Measurements from ENCODE around the gene PRDM16.

PRDM16 gene

GRCh38 chr1:3296326-3296725 lies 227.3 kb downstream of the PRDM16 start:
- H3K27me3 ChIP-seq (ENCODE audit: control insufficient read depth, insufficient read depth, low read length) = peaks cover 38% of the 10 kb centered on the region

GRCh38 chr1:3296826-3297225 lies 227.8 kb downstream of the PRDM16 start:
- H3K36me3 ChIP-seq (ENCODE audit: insufficient read depth, low read length) = no peaks in the 10 kb centered on the region
- peaks cover 41% of the 10 kb centered on the region for H3K27me3 ChIP-seq (ENCODE audit: control insufficient read depth, insufficient read depth, low read length)
- H3K4me3 ChIP-seq (ENCODE audit: low read length) = no peak overlapping the region
- H3K9me3 ChIP-seq (replicated peaks; ENCODE audit: low read length) = peaks cover 4% of the 10 kb centered on the region
- no peak overlapping the region for H3K9ac ChIP-seq (ENCODE audit: low read depth, low read length)
- no peak overlapping the region for H3K4me2 ChIP-seq (ENCODE audit: low read length)
- H3K4me1 ChIP-seq (ENCODE audit: control insufficient read depth, insufficient read depth, low read length) = no peaks in the 10 kb centered on the region

More at GRCh38 chr1:3296326-3296725, 227.3 kb downstream of the PRDM16 start:
- H3K9ac ChIP-seq (ENCODE audit: low read depth, low read length) = no peak overlapping the region
- no peak overlapping the region for H3K4me3 ChIP-seq (ENCODE audit: low read length)
- no peaks in the 10 kb centered on the region for H3K4me1 ChIP-seq (ENCODE audit: control insufficient read depth, insufficient read depth, low read length)
- H3K4me2 ChIP-seq (ENCODE audit: low read length) = no peak overlapping the region
- no peaks in the 10 kb centered on the region for H3K9me3 ChIP-seq (replicated peaks; ENCODE audit: low read length)
- no peaks in the 10 kb centered on the region for H3K36me3 ChIP-seq (ENCODE audit: insufficient read depth, low read length)

GRCh38 chr1:3297756-3298155 lies 228.8 kb downstream of the PRDM16 start:
- peaks cover 50% of the 10 kb centered on the region for H3K27me3 ChIP-seq (ENCODE audit: control insufficient read depth, insufficient read depth, low read length)

GRCh38 chr1:3298197-3298596 lies 229.2 kb downstream of the PRDM16 start:
- Histone ChIP-seq H3K36me3 (ENCODE audit: insufficient read depth, low read length) (no peaks in the 10 kb centered on the region), H3K4me1 (ENCODE audit: control insufficient read depth, insufficient read depth, low read length) (no peaks in the 10 kb centered on the region), H3K9ac (ENCODE audit: low read depth, low read length) (no peak overlapping the region), H3K4me3 (ENCODE audit: low read length) (no peak overlapping the region), H3K27me3 (ENCODE audit: control insufficient read depth, insufficient read depth, low read length) (peaks cover 46% of the 10 kb centered on the region), H3K4me2 (ENCODE audit: low read length) (no peak overlapping the region), H3K9me3 (replicated peaks; ENCODE audit: low read length) (peaks cover 7% of the 10 kb centered on the region)

More at GRCh38 chr1:3297756-3298155, 228.8 kb downstream of the PRDM16 start:
- no peak overlapping the region for H3K9ac ChIP-seq (ENCODE audit: low read depth, low read length)
- no peaks in the 10 kb centered on the region for H3K36me3 ChIP-seq (ENCODE audit: insufficient read depth, low read length)
- H3K9me3 ChIP-seq (replicated peaks; ENCODE audit: low read length) = peaks cover 7% of the 10 kb centered on the region
- H3K4me1 ChIP-seq (ENCODE audit: control insufficient read depth, insufficient read depth, low read length) = no peaks in the 10 kb centered on the region
- no peak overlapping the region for H3K4me3 ChIP-seq (ENCODE audit: low read length)
- no peak overlapping the region for H3K4me2 ChIP-seq (ENCODE audit: low read length)

- H3K9ac ChIP-seq (ENCODE audit: low read depth, low read length) = no peak overlapping the region
- no peaks in the 10 kb centered on the region for H3K36me3 ChIP-seq (ENCODE audit: insufficient read depth, low read length)
- no peak overlapping the region for H3K4me2 ChIP-seq (ENCODE audit: low read length)
- peaks cover 7% of the 10 kb centered on the region for H3K9me3 ChIP-seq (replicated peaks; ENCODE audit: low read length)
- no peak overlapping the region for H3K4me3 ChIP-seq (ENCODE audit: low read length)
- peaks cover 31% of the 10 kb centered on the region for H3K4me1 ChIP-seq (ENCODE audit: control insufficient read depth, insufficient read depth, low read length)
- H3K27me3 ChIP-seq (ENCODE audit: control insufficient read depth, insufficient read depth, low read length) = peaks cover 18% of the 10 kb centered on the region
Measured at GRCh38 chr1:3304246-3304645, 235.2 kb downstream of the PRDM16 start.

- H3K4me2 ChIP-seq (ENCODE audit: low read length) = no peak overlapping the region
- H3K9ac ChIP-seq (ENCODE audit: low read depth, low read length) = no peak overlapping the region
- no peak overlapping the region for H3K4me3 ChIP-seq (ENCODE audit: low read length)
- H3K36me3 ChIP-seq (ENCODE audit: insufficient read depth, low read length) = no peaks in the 10 kb centered on the region
- peaks cover 7% of the 10 kb centered on the region for H3K9me3 ChIP-seq (replicated peaks; ENCODE audit: low read length)
- peaks cover 31% of the 10 kb centered on the region for H3K4me1 ChIP-seq (ENCODE audit: control insufficient read depth, insufficient read depth, low read length)
- H3K27me3 ChIP-seq (ENCODE audit: control insufficient read depth, insufficient read depth, low read length) = peaks cover 18% of the 10 kb centered on the region
Measured at GRCh38 chr1:3304692-3305091, 235.7 kb downstream of the PRDM16 start.

- H3K4me2 ChIP-seq (ENCODE audit: low read length) = no peak overlapping the region
- peaks cover 18% of the 10 kb centered on the region for H3K27me3 ChIP-seq (ENCODE audit: control insufficient read depth, insufficient read depth, low read length)
- no peak overlapping the region for H3K4me3 ChIP-seq (ENCODE audit: low read length)
- H3K9me3 ChIP-seq (replicated peaks; ENCODE audit: low read length) = peaks cover 7% of the 10 kb centered on the region
- H3K9ac ChIP-seq (ENCODE audit: low read depth, low read length) = no peak overlapping the region
- peaks cover 31% of the 10 kb centered on the region for H3K4me1 ChIP-seq (ENCODE audit: control insufficient read depth, insufficient read depth, low read length)
- no peaks in the 10 kb centered on the region for H3K36me3 ChIP-seq (ENCODE audit: insufficient read depth, low read length)
Measured at GRCh38 chr1:3305156-3305555, 236.2 kb downstream of the PRDM16 start.

- H3K9me3 ChIP-seq (replicated peaks; ENCODE audit: low read length) = peaks cover 4% of the 10 kb centered on the region
- H3K4me2 ChIP-seq (ENCODE audit: low read length) = peak overlapping the region; percentile 72
- peak overlapping the region; percentile 50 for H3K9ac ChIP-seq (ENCODE audit: low read depth, low read length)
- H3K36me3 ChIP-seq (ENCODE audit: insufficient read depth, low read length) = no peaks in the 10 kb centered on the region
- H3K27me3 ChIP-seq (ENCODE audit: control insufficient read depth, insufficient read depth, low read length) = peaks cover 15% of the 10 kb centered on the region
- peak overlapping the region; percentile 35 for H3K4me3 ChIP-seq (ENCODE audit: low read length)
- H3K4me1 ChIP-seq (ENCODE audit: control insufficient read depth, insufficient read depth, low read length) = peaks cover 31% of the 10 kb centered on the region
Measured at GRCh38 chr1:3306583-3307291, 237.7 kb downstream of the PRDM16 start.

GRCh38 chr1:3307359-3307758 lies 238.4 kb downstream of the PRDM16 start:
- Histone ChIP-seq H3K9me3 (replicated peaks; ENCODE audit: low read length) (no peaks in the 10 kb centered on the region), H3K27me3 (ENCODE audit: control insufficient read depth, insufficient read depth, low read length) (peaks cover 9% of the 10 kb centered on the region), H3K4me1 (ENCODE audit: control insufficient read depth, insufficient read depth, low read length) (peaks cover 36% of the 10 kb centered on the region), H3K36me3 (ENCODE audit: insufficient read depth, low read length) (no peaks in the 10 kb centered on the region), H3K4me3 (ENCODE audit: low read length) (no peak overlapping the region), H3K9ac (ENCODE audit: low read depth, low read length) (peak overlapping the region; percentile 50), H3K4me2 (ENCODE audit: low read length) (peak overlapping the region; percentile 72)

- Histone ChIP-seq H3K4me2 (ENCODE audit: low read length) (no peak overlapping the region), H3K36me3 (ENCODE audit: insufficient read depth, low read length) (no peaks in the 10 kb centered on the region), H3K9me3 (replicated peaks; ENCODE audit: low read length) (no peaks in the 10 kb centered on the region), H3K4me3 (ENCODE audit: low read length) (no peak overlapping the region), H3K4me1 (ENCODE audit: control insufficient read depth, insufficient read depth, low read length) (peaks cover 42% of the 10 kb centered on the region), H3K9ac (ENCODE audit: low read depth, low read length) (no peak overlapping the region), H3K27me3 (ENCODE audit: control insufficient read depth, insufficient read depth, low read length) (peaks cover 6% of the 10 kb centered on the region)
Measured at GRCh38 chr1:3308053-3308452, 239.1 kb downstream of the PRDM16 start.

GRCh38 chr1:3310718-3311400 lies 241.9 kb downstream of the PRDM16 start:
- H3K4me2 ChIP-seq (ENCODE audit: low read length) = no peak overlapping the region
- peaks cover 60% of the 10 kb centered on the region for H3K4me1 ChIP-seq (ENCODE audit: control insufficient read depth, insufficient read depth, low read length)
- H3K4me3 ChIP-seq (ENCODE audit: low read length) = no peak overlapping the region

GRCh38 chr1:3311711-3312110 lies 242.7 kb downstream of the PRDM16 start:
- no peak overlapping the region for H3K9ac ChIP-seq (ENCODE audit: low read depth, low read length)
- H3K27me3 ChIP-seq (ENCODE audit: control insufficient read depth, insufficient read depth, low read length) = no peaks in the 10 kb centered on the region
- H3K36me3 ChIP-seq (ENCODE audit: insufficient read depth, low read length) = no peaks in the 10 kb centered on the region
- H3K4me3 ChIP-seq (ENCODE audit: low read length) = no peak overlapping the region
- peaks cover 53% of the 10 kb centered on the region for H3K4me1 ChIP-seq (ENCODE audit: control insufficient read depth, insufficient read depth, low read length)
- H3K4me2 ChIP-seq (ENCODE audit: low read length) = no peak overlapping the region
- H3K9me3 ChIP-seq (replicated peaks; ENCODE audit: low read length) = no peaks in the 10 kb centered on the region

More at GRCh38 chr1:3310718-3311400, 241.9 kb downstream of the PRDM16 start:
- no peak overlapping the region for H3K9ac ChIP-seq (ENCODE audit: low read depth, low read length)
- no peaks in the 10 kb centered on the region for H3K27me3 ChIP-seq (ENCODE audit: control insufficient read depth, insufficient read depth, low read length)
- H3K9me3 ChIP-seq (replicated peaks; ENCODE audit: low read length) = no peaks in the 10 kb centered on the region
- no peaks in the 10 kb centered on the region for H3K36me3 ChIP-seq (ENCODE audit: insufficient read depth, low read length)

All from skeletal muscle satellite cell (primary cell).